Thyroid gland (tissue), 4 donors: ENCODE measurements around the gene POMGNT1. TPM values are rescaled to one million over a fixed set of nuclear protein-coding genes. Genes with fewer than 3 reads are reported as not detected.
"Not testable (repeated sequence)": the region's sequence is repeated elsewhere in the genome, so short reads cannot be mapped to it uniquely, and the experiment has no call there.

Experiments
- DNase-seq, 2 donors: peaks; one replicate each; pipeline ENCODE4 v3.0.0-alpha.2; 2019
- H3K27ac ChIP-seq, 3 donors: fragments of 200-600 bp; sonication (generic); 1 replicate in 2 of 3; 2 replicates in 1 of 3; pipeline ENCODE4 v1.5.1; 2016 to 2019; ENCODE audit warnings: mild to moderate bottlenecking in 1 of 3, moderate library complexity in 1 of 3
- H3K27me3 ChIP-seq: fragments of 200-600 bp; sonication (generic); one replicate; pipeline ENCODE4 v1.5.1; 2019
- H3K36me3 ChIP-seq, 2 donors: fragments of 200-600 bp; sonication (generic); one replicate each; pipeline ENCODE4 v1.5.1; 2016 to 2019
- H3K4me1 ChIP-seq, 2 donors: fragments of 200-600 bp; sonication (generic); one replicate each; pipeline ENCODE4 v1.5.1; 2017 to 2019
- H3K4me3 ChIP-seq, 3 donors: fragments of 200-600 bp; sonication (generic); replicated peaks in 1 of 3; 1 replicate in 2 of 3; 2 replicates in 1 of 3; pipeline ENCODE4 v1.5.1; 2016; ENCODE audit warnings: mild to moderate bottlenecking in 1 of 3
- H3K9me3 ChIP-seq: fragments of 200-600 bp; sonication (generic); one replicate; pipeline ENCODE4 v1.5.1; 2017
- CTCF ChIP-seq, 6 experiments: fragments of 200-600 bp in 3 of 6; fragments of 450-650 bp in 3 of 6; sonication (generic) in 3 of 6; IDR thresholded peaks; one replicate each; pipeline ENCODE4 v1.5.1; 2016 to 2019; ENCODE audit warnings: antibody characterized with exemption in 6 of 6, mild to moderate bottlenecking in 2 of 6, inconsistent platforms in 1 of 6, moderate library complexity in 1 of 6
- POLR2A ChIP-seq, 2 donors: fragments of 450-650 bp; IDR thresholded peaks; one replicate each; pipeline ENCODE4 v1.6.1; 2017; ENCODE audit warnings: antibody characterized with exemption in 2 of 2, mild to moderate bottlenecking in 2 of 2, moderate library complexity in 1 of 2
- WGBS, 2 donors: methylation state at CpG; one replicate each; pipeline ENCODE4 v1.1.5; 2017; 5-methylcytosine and 5-hydroxymethylcytosine counted together
- intact Hi-C: fragments of 100-400 bp; cut with DNase I; formaldehyde crosslinking; loops from one replicate; pipeline ENCODE4 v1.15.1; 2023
- total RNA-seq, 4 donors: library from RNA; depleted of rRNA; stranded (reverse); fragments of >200 nt; gene quantifications; one replicate each; pipeline ENCODE4 v1.2.3, GENCODE V29; 2016

POMGNT1 gene
- total RNA-seq, 4 donors from 2014 or later, result 54.2 to 90.8 (median 79.3) TPM

DNA sequence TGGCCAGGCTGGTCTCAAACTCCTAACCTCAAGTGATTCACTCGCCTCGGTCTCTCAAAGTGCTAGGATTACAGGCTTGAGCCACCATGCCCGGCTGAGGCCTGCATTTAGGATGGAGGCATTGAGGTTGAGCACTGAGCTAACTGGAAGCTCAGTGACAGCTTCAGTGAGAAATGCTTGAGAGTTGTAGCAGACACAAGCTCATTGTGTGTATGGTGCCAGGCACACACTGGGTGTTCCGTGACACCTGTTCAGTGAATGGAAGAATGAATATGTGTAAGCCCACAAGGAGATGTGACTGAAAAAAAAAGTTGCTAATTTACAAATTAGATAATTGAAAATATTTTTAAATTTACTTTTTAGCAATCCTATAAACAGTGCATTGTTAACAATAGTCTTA lies 26.7 kb upstream of the POMGNT1 start:
- DNase-seq, result no peak
- Histone ChIP-seq H3K4me3 (no peak overlapping the region), H3K36me3 (no peaks in the 10 kb centered on the region), H3K27me3 (no peaks in the 10 kb centered on the region), H3K4me1 (peaks cover 0 to 2% of the 10 kb centered on the region in 2 donors), H3K27ac (no peak overlapping the region), H3K9me3 (no peaks in the 10 kb centered on the region)
- WGBS, 2 donors, result 83 to 88% methylated on average over 4 of the region's 4 CpGs
- no peak for TF ChIP-seq CTCF (IDR thresholded peaks at IDR 0.05)
- TF ChIP-seq POLR2A (IDR thresholded peaks at IDR 0.05), result no peak
- intact Hi-C loops, result no loop called here

DNA sequence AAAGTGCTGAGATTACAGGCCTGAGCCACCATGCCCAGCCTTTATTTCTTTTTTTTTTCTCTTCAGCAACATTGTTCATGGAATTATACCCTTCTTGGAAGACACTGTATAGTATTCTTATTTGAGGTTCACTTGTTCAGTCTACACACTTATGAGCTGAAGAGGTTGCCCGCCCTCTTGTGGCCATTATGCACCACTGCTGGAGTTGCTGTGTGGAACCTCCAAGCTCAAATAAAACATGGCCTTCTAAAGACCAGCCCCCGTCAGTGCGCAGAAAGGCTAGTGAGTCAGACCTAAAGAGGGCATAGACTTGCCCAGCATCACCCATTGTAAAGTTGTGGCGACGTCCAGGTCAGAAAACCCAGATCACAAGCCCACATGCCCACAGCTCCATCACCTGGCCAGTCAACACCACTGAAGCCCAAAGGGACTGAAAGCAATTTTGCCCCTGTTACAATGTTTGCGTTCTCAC lies 25.3 kb upstream of the POMGNT1 start:
- H3K4me1 ChIP-seq, result peaks cover 3 to 5% of the 10 kb centered on the region in 2 donors
- no peaks in the 10 kb centered on the region for H3K27me3 ChIP-seq
- no peak overlapping the region for H3K4me3 ChIP-seq
- H3K9me3 ChIP-seq, result no peaks in the 10 kb centered on the region
- no peaks in the 10 kb centered on the region for H3K36me3 ChIP-seq
- H3K27ac ChIP-seq, result no peak overlapping the region
- DNase-seq, result peak; percentile 78 to 80
- intact Hi-C loops, result loop anchor here (2.0 kb wide), 1 partner anchor 187 kb away; no protein-coding TSS in a partner anchor
- TF ChIP-seq CTCF (IDR thresholded peaks at IDR 0.05), result peak; percentile 84 to 98 (median 90)
- no peak for TF ChIP-seq POLR2A (IDR thresholded peaks at IDR 0.05)
- WGBS, 2 donors, result 9 to 14% methylated on average over 6 of the region's 6 CpGs

- not testable (repeated sequence) for DNase-seq, H3K27ac ChIP-seq, H3K27me3 ChIP-seq, H3K4me3 ChIP-seq, H3K9me3 ChIP-seq, H3K4me1 ChIP-seq, H3K36me3 ChIP-seq
- 62 to 66% methylated on average over 11 of the region's 11 CpGs for WGBS, 2 donors
- intact Hi-C loops, result loop anchor here (2.0 kb wide), 1 partner anchor 186 kb away; no protein-coding TSS in a partner anchor
Measured at GRCh38 chr1:46223055-46223454, 24.8 kb upstream of the POMGNT1 start.

DNA sequence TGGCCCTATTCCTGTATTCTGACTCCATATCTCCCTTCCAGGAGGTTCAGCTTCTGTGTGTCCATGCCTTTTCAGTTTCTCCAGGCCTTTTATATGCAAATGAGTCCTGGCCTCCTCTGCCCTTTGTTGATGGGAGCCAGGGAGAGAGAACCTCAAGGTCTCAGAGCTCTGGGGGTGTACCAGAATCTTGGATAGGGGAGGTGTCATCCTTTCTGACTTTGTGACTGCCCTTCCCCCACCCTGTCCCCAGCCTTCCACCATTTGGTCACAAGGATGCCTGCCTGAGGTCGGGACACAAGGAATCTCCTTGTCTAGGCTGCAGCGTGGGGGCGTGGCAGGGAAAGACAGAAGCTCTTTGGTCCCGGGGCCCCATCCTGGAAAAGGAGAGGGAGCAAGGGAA lies 23.5 kb upstream of the POMGNT1 start:
- Histone ChIP-seq H3K27me3 (no peaks in the 10 kb centered on the region), H3K4me1 (peaks cover 8 to 14% of the 10 kb centered on the region in 2 donors), H3K4me3 (no peak overlapping the region), H3K27ac (no peak overlapping the region), H3K9me3 (no peaks in the 10 kb centered on the region), H3K36me3 (no peaks in the 10 kb centered on the region)
- 67 to 79% methylated on average over 4 of the region's 4 CpGs for WGBS, 2 donors
- TF ChIP-seq POLR2A (IDR thresholded peaks at IDR 0.05) (no peak), CTCF (IDR thresholded peaks at IDR 0.05) (no peak)
- intact Hi-C loops, result loop anchor here (2.0 kb wide), 2 partner anchors 41 to 185 kb away; no protein-coding TSS in a partner anchor
- no peak for DNase-seq

- no peak for DNase-seq
- no peak overlapping the region for H3K27ac ChIP-seq
- H3K4me1 ChIP-seq, result peaks cover 8 to 14% of the 10 kb centered on the region in 2 donors
- 83 to 86% methylated on average over 3 of the region's 3 CpGs for WGBS, 2 donors
- H3K9me3 ChIP-seq, result no peaks in the 10 kb centered on the region
- no peak overlapping the region for H3K4me3 ChIP-seq
- TF ChIP-seq POLR2A (IDR thresholded peaks at IDR 0.05) (no peak), CTCF (IDR thresholded peaks at IDR 0.05) (no peak)
- H3K27me3 ChIP-seq, result no peaks in the 10 kb centered on the region
- intact Hi-C loops, result loop anchor here (2.0 kb wide), 1 partner anchor 40 kb away; no protein-coding TSS in a partner anchor
- no peaks in the 10 kb centered on the region for H3K36me3 ChIP-seq
Measured at GRCh38 chr1:46220808-46221207, 22.6 kb upstream of the POMGNT1 start.
